Adrenal gland (tissue), 12 donors: ENCODE data around the gene MFN2. TPM values are rescaled to one million over a fixed set of nuclear protein-coding genes. Genes with fewer than 3 reads are reported as not detected.

Experiments used
- DNase-seq, 7 donors: peaks; one replicate each; pipeline ENCODE4 v3.0.0-alpha.2; 2019 to 2020
- H3K27ac ChIP-seq, 5 donors: fragments of 200-600 bp; sonication (generic) in 4 of 5; 1 replicate in 3 of 5; 2 replicates in 2 of 5; pipeline versions ENCODE4 v1.5.1 to v1.8.0; 2016 to 2020; ENCODE audit warnings: mild to moderate bottlenecking in 1 of 5
- H3K27me3 ChIP-seq: fragments of 200-600 bp; 2 replicates; pipeline ENCODE4 v1.8.0; 2021
- H3K36me3 ChIP-seq, 2 donors: fragments of 200-600 bp; replicated peaks in 1 of 2; 1 replicate in 1 of 2; 2 replicates in 1 of 2; pipeline versions ENCODE4 v1.5.1 to v1.8.0; 2018 to 2022
- H3K4me1 ChIP-seq, 2 donors: fragments of 200-600 bp; replicated peaks in 1 of 2; 1 replicate in 1 of 2; 2 replicates in 1 of 2; pipeline versions ENCODE4 v1.5.1 to v1.8.0; 2018 to 2021
- H3K4me3 ChIP-seq, 4 donors: fragments of 200-600 bp; sonication (generic) in 3 of 4; one replicate each; pipeline ENCODE4 v1.5.1; 2016 to 2018
- H3K9me3 ChIP-seq, 3 donors: fragments of 200-600 bp; sonication (generic) in 1 of 3; replicated peaks in 1 of 3; 1 replicate in 2 of 3; 2 replicates in 1 of 3; pipeline versions ENCODE4 v1.5.1 to v1.8.0; 2016 to 2021
- POLR2A ChIP-seq, 2 donors: fragments of 450-650 bp; IDR thresholded peaks; one replicate each; pipeline ENCODE4 v1.6.1; 2017; ENCODE audit warnings: antibody characterized with exemption in 2 of 2, mild to moderate bottlenecking in 2 of 2, moderate library complexity in 1 of 2
- WGBS, 4 donors: extraction: QIAGEN DNeasy Blood & Tissue Kit in 2 of 4; methylation state at CpG; one replicate each; pipeline versions ENCODE4 v1.1.5 to v1.1.7; 2013 to 2017; 5-methylcytosine and 5-hydroxymethylcytosine counted together
- intact Hi-C, 2 donors: fragments of 100-400 bp; cut with DNase I; formaldehyde crosslinking; loops; one replicate each; pipeline versions ENCODE4 v1.14.1 to v1.15.0; 2022 to 2023
- polyA plus RNA-seq, 3 donors: library from polyadenylated mRNA; stranded (reverse); fragments of 200-250 nt in 2 of 3; fragments of 350-450 nt in 1 of 3; fragmentation: Illumina TruSeq in 1 of 3; extraction: RNeasy Lipid Tissue Mini Kit (QIAGEN cat#74804) in 1 of 3; gene quantifications; one replicate each; pipeline ENCODE4 v1.2.3, GENCODE V29; 2013 to 2014
- total RNA-seq, 9 donors: library from RNA; depleted of rRNA in 4 of 9; stranded (reverse); fragments of >200 nt in 4 of 9; fragments of 120-200 nt in 1 of 9; fragmentation: NEBNext Ultra II Directional in 1 of 9; extraction: Animal tissue kit (Norgen Biotek cat#: 25700) in 1 of 9; gene quantifications; one replicate each; pipeline versions ENCODE4 v1.1.0 to v1.2.4, GENCODE V29; 2013 to 2023
- TF ChIP-seq, protein P1 (sequence below), 6 experiments: fragments of 450-650 bp in 4 of 6; fragments of 200-600 bp in 2 of 6; sonication (generic) in 1 of 6; IDR thresholded peaks; 1 replicate in 5 of 6; 2 replicates in 1 of 6; pipeline versions ENCODE4 v1.5.1 to v1.8.0; 2016 to 2021; ENCODE audit warnings: antibody characterized with exemption in 6 of 6, mild to moderate bottlenecking in 2 of 6, moderate library complexity in 1 of 6
- donor health status: healthy with polysubstance abuse.
- donor health status: Bipolar disorder and iron deficiency.
- donor health status: DM: yes; HTN: yes; CAD: no.
- donor health status: DM: no; HTN: no; CAD: no.
- donor health status: DM: no; HTN: no; CAD: no.
- donor health status: DM: yes; HTN: yes; CAD: no.

MFN2 gene
- total and polyA plus RNA-seq, 12 donors = 26.6 to 103 (median 63.5) TPM

DNA sequence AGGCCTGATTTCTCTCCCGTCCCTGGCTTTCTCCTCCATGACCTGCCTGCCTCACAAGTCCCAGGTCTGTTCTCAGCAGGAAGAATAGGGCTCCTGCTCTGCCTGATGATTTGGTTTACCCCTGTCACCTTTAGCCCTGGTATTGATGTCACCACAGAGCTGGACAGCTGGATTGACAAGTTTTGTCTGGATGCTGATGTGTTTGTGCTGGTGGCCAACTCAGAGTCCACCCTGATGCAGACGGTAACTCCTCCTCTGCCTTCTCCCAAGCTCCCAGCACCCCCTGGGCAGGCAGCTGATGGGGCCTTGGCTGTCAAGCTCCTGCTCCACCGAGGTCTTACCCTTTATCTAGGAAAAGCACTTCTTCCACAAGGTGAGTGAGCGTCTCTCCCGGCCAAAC is 18.4 kb downstream of the MFN2 start:
- no peaks in the 10 kb centered on the region for H3K27me3 ChIP-seq
- H3K27ac ChIP-seq = no peak overlapping the region
- no peak for TF ChIP-seq POLR2A (IDR thresholded peaks at IDR 0.05)
- TF ChIP-seq, protein P1, sequence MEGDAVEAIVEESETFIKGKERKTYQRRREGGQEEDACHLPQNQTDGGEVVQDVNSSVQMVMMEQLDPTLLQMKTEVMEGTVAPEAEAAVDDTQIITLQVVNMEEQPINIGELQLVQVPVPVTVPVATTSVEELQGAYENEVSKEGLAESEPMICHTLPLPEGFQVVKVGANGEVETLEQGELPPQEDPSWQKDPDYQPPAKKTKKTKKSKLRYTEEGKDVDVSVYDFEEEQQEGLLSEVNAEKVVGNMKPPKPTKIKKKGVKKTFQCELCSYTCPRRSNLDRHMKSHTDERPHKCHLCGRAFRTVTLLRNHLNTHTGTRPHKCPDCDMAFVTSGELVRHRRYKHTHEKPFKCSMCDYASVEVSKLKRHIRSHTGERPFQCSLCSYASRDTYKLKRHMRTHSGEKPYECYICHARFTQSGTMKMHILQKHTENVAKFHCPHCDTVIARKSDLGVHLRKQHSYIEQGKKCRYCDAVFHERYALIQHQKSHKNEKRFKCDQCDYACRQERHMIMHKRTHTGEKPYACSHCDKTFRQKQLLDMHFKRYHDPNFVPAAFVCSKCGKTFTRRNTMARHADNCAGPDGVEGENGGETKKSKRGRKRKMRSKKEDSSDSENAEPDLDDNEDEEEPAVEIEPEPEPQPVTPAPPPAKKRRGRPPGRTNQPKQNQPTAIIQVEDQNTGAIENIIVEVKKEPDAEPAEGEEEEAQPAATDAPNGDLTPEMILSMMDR (IDR thresholded peaks at IDR 0.05) = no peak
- peaks cover 0 to 97% of the 10 kb centered on the region in 2 donors for H3K36me3 ChIP-seq
- 83 to 93% (median 87%) methylated on average over 2 to 5 of the region's 5 CpGs for WGBS, 4 donors
- no peaks in the 10 kb centered on the region for H3K4me1 ChIP-seq
- H3K4me3 ChIP-seq = no peak overlapping the region
- no peaks in the 10 kb centered on the region for H3K9me3 ChIP-seq
- no peak for DNase-seq
- intact Hi-C loops = no loop called here

DNA sequence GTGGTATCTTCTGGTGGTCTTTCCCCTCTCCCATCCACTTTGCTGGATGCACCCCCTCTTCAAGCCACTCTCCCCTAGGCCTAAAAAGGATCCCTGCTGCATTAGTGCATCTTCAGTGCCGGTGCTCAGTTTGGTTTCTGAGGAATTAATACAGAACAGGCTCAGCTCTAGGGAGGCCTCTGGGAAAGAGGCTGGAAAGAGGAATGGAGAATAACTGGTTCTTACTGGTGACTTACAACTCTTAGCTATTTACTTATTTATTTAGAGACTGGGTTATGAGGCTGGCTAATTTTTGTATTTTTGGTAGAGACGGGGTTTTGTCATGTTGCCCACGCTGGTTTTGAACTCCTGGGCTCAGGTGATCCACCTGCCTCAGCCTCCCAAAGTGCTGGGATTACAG is 19.0 kb downstream of the MFN2 start:
- intact Hi-C loops = no loop called here

DNA sequence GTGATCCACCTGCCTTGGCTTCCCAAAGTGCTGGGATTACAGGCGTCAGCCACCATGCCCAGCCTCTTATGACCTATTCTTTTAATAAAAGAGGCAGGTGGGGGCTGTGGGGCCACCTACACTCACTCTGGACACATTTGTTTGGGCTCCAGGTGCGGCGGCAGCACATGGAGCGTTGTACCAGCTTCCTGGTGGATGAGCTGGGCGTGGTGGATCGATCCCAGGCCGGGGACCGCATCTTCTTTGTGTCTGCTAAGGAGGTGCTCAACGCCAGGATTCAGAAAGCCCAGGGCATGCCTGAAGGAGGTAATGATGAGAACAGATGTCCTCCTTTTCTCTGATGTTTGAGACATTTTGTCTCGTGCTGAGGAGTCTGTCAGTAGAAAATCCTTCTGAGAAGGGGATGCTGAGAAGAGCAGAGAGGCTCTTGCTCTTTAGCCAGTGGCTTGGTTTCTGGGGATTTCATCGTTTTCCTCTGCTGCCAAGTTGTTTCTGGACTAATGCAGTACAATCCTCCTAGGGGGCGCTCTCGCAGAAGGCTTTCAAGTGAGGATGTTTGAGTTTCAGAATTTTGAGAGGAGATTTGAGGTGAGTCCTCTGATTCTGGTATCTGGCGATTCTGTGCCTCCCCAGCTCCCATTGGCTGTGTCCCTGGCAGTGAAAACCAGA is 21.1 kb downstream of the MFN2 start:
- Histone ChIP-seq H3K27ac (no peak overlapping the region), H3K4me1 (no peaks in the 10 kb centered on the region), H3K4me3 (no peak overlapping the region), H3K27me3 (no peaks in the 10 kb centered on the region), H3K9me3 (no peaks in the 10 kb centered on the region), H3K36me3 (peaks cover 0 to 97% of the 10 kb centered on the region in 2 donors)
- no peak for TF ChIP-seq POLR2A (IDR thresholded peaks at IDR 0.05)
- TF ChIP-seq, protein P1 (IDR thresholded peaks at IDR 0.05) = peak; percentile 6 to 51 (median 34)
- 79 to 81% (median 80%) methylated on average over 12 to 14 of the region's 14 CpGs for WGBS, 4 donors
- DNase-seq = peak in 4 of 7 donors; percentile 38 to 65 (median 60)
- intact Hi-C loops = no loop called here

More for the DNA sequence above, 19.0 kb downstream of the MFN2 start:
- H3K36me3 ChIP-seq = peaks cover 0 to 97% of the 10 kb centered on the region in 2 donors
- WGBS, 4 donors = 86 to 95% (median 92%) methylated on average over 3 of the region's 3 CpGs
- no peak overlapping the region for H3K4me3 ChIP-seq
- no peaks in the 10 kb centered on the region for H3K4me1 ChIP-seq
- no peak for DNase-seq
- no peaks in the 10 kb centered on the region for H3K9me3 ChIP-seq
- no peak for TF ChIP-seq POLR2A (IDR thresholded peaks at IDR 0.05)
- TF ChIP-seq, protein P1 (IDR thresholded peaks at IDR 0.05) = no peak
- no peaks in the 10 kb centered on the region for H3K27me3 ChIP-seq
- no peak overlapping the region for H3K27ac ChIP-seq

DNA sequence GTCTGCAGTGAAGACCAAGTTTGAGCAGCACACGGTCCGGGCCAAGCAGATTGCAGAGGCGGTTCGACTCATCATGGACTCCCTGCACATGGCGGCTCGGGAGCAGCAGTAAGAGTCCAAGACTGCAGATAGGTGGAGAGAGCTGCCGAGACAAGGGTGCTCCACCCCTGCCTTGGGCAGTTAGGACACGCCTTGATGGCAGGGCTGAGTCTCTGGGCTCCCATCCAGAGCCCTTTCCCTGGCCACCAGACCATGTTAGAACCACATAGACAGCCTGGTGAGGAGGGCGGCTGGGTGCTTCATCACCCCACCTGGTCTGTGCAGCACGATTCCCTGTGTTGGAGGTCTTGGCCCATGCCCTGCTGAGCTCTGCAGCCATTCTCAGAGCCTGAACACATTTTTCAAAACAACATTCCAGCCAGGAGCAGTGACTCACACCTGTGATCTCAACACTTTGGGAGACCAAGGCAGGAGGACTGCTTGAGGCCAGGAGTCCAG is 21.8 kb downstream of the MFN2 start:
- no peak overlapping the region for H3K4me3 ChIP-seq
- H3K36me3 ChIP-seq = peaks cover 0 to 97% of the 10 kb centered on the region in 2 donors
- 92 to 100% (median 93%) methylated on average over 3 to 10 of the region's 10 CpGs; no CpG with 5 or more reads in 1 of the 4 donors for whole genome bisulfite sequencing, 4 donors
- DNase-seq = no peak
- intact Hi-C loops = no loop called here
- H3K4me1 ChIP-seq = no peaks in the 10 kb centered on the region
- H3K9me3 ChIP-seq = no peaks in the 10 kb centered on the region
- no peak overlapping the region for H3K27ac ChIP-seq
- no peak for TF ChIP-seq POLR2A (IDR thresholded peaks at IDR 0.05)
- TF ChIP-seq, protein P1 (IDR thresholded peaks at IDR 0.05) = no peak
- no peaks in the 10 kb centered on the region for H3K27me3 ChIP-seq
